IPS-NIHi7 (cell line): Measurements from ENCODE around the gene MUS81.
"Not testable (repeated sequence)": the region's sequence is repeated elsewhere in the genome, so short reads cannot be mapped to it uniquely, and the experiment has no call there.

ENCODE experiments used
- DNase-seq: peaks from one replicate; pipeline ENCODE4 v3.0.0; 2012; ENCODE audit warnings: mixed read lengths; ENCODE audit errors: extremely low spot score

Gene MUS81

GRCh38 chr11:65860278-65861164 is at the start of gene MUS81:
Gene MUS81, plus strand, starts transcription at chr11:65860433. Its CDS starts 321 bp downstream, at chr11:65860754.
- peak; percentile 91 for DNase-seq

- DNase-seq: no peak
Measured at GRCh38 chr11:65811764-65812475, 48.3 kb upstream of the MUS81 start.

- no peak for DNase-seq
Measured at GRCh38 chr11:65814131-65814985, 45.9 kb upstream of the MUS81 start.

- no peak for DNase-seq
Measured at GRCh38 chr11:65814986-65815565, 45.2 kb upstream of the MUS81 start.

- no peak for DNase-seq
Measured at GRCh38 chr11:65816696-65817095, 43.5 kb upstream of the MUS81 start.

- DNase-seq: no peak
Measured at GRCh38 chr11:65817312-65817834, 42.9 kb upstream of the MUS81 start.

GRCh38 chr11:65817835-65818680 is 42.2 kb upstream of the MUS81 start:
- DNase-seq: peak; percentile 96

- no peak for DNase-seq
Measured at GRCh38 chr11:65821107-65821506, 39.1 kb upstream of the MUS81 start.

GRCh38 chr11:65822776-65823528 is 37.3 kb upstream of the MUS81 start:
- DNase-seq: no peak

GRCh38 chr11:65826984-65827735 is 33.1 kb upstream of the MUS81 start:
- DNase-seq: no peak

- no peak for DNase-seq
Measured at GRCh38 chr11:65829459-65829858, 30.8 kb upstream of the MUS81 start.

GRCh38 chr11:65832231-65832630 is 28.0 kb upstream of the MUS81 start:
- DNase-seq: not testable (repeated sequence)

GRCh38 chr11:65833297-65834030 is 26.8 kb upstream of the MUS81 start, which contains the start of gene SNX32:
Gene SNX32, plus strand, starts transcription at chr11:65833963. Its CDS starts 103 bp downstream, at chr11:65834066.
- DNase-seq: peak; percentile 99

- DNase-seq: no peak
Measured at GRCh38 chr11:65834202-65834601, 26.0 kb upstream of the MUS81 start.

- DNase-seq: no peak
Measured at GRCh38 chr11:65842144-65842543, 18.1 kb upstream of the MUS81 start.

GRCh38 chr11:65843811-65844210 is 16.4 kb upstream of the MUS81 start:
- DNase-seq: no peak

- no peak for DNase-seq
Measured at GRCh38 chr11:65844231-65844872, 15.9 kb upstream of the MUS81 start.

- no peak for DNase-seq
Measured at GRCh38 chr11:65847746-65848145, 12.5 kb upstream of the MUS81 start.
